Stromal cell of bone marrow (primary cell): ENCODE results near the gene SLC35E2B.

Experiments
- DNase-seq: peaks from one replicate; pipeline ENCODE4 v3.0.0-alpha.2; 2012; ENCODE audit warnings: low read depth

Gene SLC35E2B

DNA sequence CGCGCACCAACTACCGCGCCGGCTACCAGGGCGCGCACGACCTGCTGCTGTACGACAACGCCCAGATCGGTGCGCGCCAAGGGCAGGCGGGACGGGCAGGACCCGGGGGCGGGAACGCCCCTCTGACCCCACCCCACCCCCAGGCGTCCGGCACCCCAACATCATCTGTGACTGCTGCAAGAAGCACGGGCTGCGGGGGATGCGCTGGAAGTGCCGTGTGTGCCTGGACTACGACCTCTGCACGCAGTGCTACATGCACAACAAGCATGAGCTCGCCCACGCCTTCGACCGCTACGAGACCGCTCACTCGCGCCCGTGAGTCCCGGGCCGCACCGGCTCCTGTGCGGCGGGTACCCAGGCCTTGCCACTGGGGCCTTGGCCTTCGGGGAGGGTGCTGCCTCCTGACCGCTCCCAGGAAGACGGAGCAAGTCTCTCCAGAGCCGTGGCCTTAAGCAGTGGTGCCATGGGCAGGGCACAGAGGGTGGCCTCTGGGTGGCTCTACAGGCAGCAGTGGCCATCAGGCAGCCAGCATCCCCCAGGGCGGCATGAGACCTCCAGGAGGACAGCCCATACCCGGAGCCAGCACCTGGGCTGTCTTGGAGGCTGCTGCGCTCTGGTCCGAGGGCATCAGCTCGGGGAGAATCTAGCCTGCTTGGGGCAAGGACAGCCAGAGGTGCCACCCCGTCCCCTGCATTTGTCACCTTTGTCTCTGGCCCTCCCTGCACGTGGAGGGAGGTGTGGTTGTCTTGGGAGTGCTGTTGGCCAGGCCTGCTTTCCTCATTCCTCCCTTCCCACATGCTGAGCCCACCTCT, 68.8 kb downstream of the SLC35E2B start:
- no peak for DNase-seq

DNA sequence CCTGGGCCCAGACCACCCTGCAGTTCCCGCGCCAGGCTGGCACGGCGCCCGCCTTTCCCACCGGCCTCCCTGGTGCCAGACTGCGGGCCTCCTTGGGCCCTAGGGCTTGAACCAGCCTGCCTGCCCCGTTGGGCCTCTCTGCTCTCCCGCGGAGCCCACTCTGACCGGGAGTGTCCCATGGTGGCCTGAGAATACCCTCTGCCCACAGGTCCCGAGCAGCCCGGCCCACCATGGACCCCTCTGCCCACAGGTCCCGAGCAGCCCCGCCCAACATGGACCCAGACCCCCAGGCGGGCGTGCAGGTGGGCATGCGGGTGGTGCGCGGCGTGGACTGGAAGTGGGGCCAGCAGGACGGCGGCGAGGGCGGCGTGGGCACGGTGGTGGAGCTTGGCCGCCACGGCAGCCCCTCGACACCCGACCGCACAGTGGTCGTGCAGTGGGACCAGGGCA, 69.4 kb downstream of the SLC35E2B start:
- DNase-seq: no peak

DNA sequence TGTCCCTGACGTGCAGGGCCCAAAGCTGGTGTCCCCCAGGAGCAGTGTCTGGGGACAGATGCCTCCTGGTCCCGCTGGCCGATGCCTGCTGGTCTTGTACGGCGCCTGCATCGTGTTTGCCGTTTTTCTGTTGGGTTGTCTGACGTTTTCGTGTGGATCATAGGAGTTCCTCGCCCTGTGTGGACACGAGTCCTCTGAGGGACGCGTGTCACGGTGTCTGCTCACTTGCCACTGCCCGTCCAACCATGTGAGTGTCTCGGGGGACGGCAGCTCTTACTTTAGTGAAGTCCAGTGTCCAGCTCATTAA, 69.9 kb downstream of the SLC35E2B start:
- no peak for DNase-seq

DNA sequence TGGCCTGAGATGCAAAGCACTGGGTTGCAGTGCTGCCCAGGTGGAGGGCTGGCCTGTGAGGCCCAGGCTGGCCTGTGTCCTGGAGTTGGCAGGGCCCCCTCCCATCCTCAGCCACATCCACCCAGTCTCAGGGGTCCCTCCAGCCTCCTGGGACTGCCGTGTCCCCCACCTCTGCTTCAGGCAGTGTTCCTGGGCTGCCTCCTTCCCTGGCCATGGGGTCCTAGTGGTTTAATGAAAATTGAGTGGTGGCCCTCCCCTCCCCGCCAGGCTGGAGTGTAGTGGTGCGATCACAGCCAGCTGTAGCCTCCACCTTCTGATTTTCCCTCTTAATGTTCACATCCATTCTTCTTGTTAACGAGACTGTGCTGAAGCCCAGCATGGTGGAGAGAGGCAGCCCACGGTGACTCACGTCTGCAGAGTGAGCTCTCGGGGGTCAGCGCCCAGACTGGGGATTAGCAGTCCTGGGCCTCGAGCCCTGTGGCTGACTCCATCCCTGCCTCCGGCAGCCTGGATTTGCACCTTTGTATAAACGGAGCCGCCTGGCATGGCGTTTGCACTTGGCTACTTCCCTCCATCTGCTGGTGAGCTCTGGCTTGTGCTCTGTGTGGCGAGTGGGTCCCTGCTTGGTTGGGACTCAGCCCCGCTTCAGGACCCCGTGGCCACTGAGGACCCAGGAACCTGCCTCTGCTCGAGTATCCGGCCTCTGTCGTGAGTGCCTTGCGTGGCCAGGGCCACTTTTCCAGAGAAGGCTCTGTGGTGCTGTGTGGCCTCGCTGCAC, 70.4 kb downstream of the SLC35E2B start:
- DNase-seq: no peak

DNA sequence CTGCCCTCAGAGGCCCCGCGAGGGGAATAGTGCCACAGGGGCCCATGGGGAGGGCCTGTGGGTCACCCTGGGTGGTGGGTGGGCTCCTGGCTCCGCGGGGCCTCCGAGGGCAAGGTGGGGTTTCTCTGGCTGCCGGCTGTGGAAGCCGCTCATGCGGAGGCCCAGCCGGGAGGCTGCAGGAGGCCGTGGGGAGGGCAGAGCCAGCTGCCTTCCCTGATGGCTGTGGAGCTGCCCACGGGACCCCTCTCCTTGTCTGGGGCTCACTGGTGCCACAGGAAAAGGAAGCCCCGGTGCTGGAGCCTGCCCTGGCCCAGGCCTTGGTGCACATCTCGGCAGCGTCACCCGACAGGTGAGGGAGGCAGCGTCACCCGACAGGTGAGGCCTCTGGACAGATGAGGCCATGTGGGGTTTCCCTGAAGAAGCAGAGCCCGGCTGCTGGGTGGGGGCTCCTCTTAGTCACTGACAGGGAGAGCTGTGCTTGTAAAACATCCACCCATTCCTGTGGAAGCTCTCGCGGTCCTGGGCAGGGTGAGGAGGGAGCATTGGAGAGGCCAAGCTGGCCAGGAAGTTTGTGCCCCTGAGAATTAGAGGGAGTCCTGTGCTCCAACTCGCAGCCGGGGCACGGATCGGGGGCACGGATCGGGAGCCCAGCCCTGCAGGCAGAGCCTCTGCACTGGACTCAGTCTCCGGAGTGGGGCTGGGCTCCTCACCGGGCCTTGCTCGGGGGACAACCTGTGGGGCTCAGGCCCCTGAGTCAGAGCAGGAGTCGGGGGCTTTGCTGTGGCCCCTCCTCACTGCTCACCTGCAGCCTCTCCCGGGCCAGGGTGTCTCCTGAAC, 71.2 kb downstream of the SLC35E2B start:
- DNase-seq: no peak

DNA sequence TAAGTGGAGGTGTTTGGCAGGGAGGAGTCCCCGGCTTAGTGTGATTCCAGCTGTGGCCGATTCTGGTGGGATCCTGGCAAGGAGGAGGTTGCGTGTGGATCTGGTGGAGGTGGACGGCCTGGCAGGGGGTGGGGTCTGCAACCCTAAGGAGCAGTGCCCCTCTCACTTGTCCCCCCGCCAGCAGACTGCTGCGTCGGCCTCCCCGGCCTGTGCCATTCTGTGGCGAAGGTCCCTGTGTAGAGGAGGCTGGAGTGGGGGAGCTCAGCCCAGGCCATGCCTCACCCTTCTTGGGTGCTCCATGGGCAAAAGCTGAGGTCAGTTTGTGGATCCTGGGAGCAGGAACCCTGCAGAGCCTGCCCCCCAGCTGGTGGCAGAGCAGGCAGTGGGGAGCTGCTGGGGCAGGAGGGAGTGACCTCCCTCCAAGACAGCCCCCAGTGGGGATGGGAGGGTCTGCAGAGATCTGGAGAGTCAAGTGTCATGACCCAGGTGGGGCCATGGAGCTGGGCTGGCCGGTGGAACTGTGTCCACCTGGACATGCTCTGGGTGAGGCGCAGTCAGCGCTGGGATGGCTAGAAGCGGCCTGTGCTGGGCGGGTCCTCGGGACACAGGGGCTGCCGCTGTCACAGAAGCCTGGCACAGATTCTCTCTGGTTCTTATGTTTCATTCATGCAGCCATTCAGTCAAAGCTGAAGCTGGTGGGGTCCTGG, 72.0 kb downstream of the SLC35E2B start:
- no peak for DNase-seq

DNA sequence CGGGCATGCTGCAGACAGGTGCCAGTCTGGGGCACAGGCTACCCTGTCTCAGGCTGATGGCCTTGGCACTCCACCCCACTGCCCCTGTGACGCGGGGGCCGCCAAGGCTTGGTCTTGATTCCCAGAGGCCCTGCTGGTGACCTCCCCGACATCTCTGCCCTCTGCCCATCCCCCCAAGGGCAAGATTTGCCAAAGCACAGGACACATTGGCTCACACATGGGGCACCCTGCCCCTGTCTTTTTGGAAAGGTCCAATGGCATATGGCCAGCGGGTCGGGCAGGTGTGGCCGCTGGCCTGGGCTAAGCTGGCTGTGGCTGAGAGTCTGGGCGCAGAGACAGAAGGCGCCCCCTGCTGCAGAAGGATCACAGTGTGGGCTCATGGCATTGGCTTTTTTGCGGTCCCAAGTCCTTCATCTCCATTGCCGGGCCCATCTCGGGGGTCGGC, 72.7 kb downstream of the SLC35E2B start:
- no peak for DNase-seq

DNA sequence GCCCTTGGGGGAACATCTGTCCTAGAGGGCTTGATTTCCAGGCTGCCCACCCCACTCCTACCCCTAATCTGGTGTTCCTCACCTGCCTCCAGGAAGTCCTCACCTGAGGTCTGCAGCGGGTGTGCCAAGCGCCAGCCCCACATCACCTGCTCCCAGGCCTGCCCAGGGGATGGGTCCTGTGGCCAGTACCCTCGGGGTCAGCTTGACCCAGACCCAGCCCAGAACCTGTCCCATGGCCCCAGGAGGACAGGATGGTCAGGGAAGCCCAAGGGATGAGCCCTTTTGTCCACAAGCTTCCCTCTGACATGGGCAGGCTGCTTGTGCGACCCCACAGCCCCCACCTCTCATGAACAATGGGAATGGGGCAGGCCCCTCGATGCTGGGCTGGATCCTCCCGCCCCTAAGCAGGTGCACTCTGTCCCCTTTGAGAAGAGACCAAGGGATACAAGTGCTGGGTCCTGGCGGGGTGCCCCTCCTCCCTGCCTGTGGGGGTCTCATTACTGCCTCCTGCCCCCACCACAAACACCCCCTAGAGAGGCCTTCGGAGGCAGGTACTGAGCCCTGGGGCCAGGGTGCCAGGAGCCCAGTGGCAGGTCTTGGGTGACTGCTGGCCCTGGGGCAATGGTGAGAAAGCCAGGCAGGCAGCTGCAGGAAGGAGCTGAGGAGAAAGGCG, 74.1 kb downstream of the SLC35E2B start:
- DNase-seq: no peak

DNA sequence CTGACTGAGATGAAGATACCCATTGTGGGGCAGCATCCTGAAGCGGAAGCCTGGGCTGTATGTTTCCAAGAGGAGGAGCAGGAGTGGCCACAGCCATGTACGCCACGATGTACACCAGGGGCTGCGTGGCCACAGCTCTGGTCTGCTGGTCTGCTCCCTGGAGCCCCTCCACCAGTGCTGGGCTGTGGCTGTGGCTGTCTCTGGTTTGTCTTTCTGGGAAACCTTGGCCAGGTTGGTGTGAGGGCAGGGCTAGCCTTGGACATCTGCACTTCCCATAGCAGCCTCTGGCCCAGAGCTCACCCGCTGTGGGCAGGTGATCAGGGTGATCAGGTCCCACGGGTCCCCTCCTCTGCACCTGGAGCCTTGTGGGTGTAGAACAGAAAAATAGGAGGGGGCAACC, 74.7 kb downstream of the SLC35E2B start:
- no peak for DNase-seq

DNA sequence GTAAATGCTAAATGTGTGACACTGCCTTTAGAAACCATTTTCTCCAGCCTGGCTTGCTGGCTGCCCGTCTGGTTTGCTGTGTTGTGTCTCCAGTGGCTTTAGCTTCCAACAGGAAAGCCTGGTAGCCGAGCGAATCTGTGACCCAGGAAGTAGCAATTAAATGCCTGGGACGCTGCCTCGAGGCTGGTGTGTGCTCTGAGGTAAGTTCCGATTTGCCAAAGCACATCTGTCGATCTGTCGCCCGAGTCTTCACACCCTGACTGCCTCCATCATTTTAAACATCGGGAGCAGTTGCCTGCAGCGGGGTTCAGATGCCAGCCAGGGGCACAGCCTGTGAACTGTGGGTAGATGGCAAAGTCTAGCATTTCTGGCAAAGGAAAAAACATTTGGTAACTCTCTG, 75.1 kb downstream of the SLC35E2B start:
- DNase-seq: no peak

DNA sequence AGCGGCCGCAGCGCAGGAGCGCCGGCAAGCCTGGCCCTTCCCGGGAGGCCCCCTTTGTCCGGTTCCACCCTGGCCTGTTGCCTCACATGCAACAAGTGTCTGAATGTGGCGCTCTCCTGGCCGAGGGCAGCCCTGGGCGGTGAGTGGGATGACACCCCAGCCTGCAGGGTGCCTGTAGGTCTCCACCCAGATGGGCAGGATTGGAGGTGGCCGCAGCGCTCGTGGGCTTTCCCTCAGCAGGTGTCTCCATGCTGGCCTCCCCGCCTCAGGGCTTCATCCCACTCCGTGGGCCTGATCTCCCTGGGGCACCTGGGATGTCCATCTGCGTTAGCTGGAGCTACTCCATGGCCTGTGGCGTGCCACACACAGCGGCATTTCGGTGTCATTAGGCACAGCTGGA, 75.8 kb downstream of the SLC35E2B start:
- no peak for DNase-seq

DNA sequence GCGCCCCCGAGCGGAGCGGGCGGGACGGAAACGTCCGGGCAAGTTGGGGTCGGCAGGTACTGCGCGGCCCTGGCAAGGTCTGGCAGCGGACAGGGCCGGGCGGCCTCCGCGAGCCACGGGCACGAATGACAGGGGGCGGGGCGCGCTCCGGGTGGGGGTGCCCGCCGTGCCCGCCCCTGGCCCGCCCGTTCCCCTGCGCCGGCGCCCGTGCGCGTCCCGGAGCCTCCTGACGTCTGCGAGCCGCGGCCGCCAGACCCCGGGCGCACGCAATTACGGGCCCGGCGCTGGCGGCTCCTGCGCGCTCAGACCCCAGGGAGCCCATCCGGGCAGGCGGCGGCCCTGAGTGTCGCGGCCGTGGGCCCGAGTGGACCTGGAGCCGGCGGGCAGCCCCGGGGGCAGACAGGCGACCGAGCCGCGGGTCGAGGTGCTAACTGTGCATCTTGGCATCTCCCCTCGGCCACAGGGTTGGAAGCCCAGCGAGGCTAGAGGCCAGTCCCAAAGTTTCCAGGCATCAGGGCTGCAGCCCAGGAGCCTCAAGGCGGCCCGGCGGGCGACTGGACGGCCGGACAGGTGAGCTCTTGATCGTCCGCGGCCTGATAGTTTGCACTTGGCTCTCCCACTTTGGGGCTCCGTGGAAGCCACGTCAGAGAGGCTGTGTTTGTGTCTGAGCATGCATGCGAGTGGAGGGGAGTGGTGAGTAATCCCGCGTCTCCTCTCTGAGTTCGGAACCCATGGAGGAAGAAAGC, 76.4 kb downstream of the SLC35E2B start:
- DNase-seq: no peak

DNA sequence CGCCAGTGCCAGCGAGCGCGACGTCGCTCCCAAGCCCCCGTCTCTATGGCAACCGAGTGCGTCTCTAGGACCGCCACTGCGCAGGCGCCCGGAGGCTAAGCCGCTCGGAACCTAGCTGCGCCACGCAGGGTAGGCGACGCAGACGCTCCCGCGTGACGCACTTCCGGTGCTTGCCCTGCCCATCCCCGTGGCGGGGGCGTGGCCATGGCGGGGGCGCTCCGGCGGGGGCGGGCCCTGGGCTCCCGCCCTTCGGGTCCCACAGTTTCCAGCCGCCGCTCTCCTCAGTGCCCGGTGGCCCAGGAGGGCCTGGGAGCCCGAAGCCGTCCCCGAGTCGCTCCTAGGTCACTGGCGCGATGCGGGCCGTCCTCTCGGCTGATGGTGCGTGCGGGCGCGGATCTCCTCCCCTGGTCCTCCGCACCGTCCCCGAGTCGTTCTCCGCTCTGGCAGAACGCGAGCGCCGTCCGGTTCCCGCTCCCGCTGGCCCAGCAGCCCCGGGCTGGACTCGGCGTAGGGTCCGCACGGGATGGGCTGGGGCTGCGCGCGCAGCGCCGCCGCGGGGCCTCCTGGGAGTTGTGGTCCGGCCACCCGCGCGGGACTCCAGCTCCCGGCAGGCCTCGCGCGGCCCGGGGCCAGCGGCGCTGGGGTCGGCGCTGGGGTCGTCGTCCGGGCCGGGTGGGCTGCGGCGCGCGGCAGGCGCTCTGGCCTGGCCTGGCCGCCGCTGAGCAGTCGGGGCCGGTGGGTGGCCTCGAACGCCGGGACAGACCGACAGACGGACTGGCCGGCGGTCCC, 77.1 kb downstream of the SLC35E2B start, which contains the start of gene MIB2:
MIB2 (plus strand) TSS at position 245 of the 789 bp plus-strand sequence. CDS start 7,953 bp downstream, outside the sequence.
- DNase-seq: peak; percentile 86

DNA sequence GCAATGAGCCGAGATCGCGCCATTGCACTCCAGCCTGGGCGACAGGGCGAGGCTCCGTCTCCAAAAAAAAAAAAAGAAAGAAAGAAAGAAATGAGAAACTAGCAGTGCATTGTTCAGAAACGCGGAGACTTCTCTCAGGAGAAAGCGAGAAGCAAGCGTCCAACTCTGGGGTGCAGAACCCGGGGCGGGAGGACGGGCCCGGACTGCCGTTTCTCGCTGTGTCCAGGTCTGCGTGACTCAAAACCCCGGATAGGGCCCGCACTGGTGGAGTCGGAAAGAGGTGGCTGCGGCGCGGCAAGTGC, 77.7 kb downstream of the SLC35E2B start:
- DNase-seq: no peak

DNA sequence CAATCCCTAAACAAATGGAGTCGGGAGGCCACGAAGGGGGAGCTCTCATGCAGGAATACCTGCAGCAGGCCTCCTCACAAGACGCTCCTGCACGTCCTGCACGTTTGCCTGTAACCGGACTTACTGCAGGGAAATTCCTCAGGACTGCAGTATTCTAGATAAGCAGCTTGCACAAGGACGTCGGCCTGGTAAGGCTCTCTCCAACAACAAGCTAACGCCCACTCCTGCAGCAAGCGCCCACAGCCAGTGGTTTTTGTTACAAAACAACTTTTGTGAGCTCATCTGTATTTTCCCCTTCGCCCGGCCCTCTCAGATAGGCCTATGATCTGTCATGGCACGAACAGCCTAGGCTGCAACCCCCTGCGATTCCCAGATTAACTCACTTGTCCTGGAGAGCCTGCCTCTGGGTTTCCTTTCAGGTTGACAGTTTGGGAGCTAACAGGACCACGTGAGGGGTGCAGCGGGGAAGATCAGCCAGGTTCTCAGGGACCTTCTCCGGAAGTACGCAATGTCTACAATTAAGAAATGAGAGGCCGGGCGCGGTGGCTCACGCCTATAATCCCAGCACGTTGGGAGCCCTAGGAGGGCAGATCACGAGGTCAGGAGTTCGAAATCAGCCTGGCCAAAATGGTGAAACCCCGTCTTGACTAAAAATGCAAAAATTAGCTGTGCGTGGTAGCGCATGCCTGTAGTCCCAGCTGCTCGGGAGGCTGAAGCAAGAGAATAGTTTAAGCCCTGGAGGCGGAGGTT, 78.2 kb downstream of the SLC35E2B start:
- peak; percentile 32 for DNase-seq

DNA sequence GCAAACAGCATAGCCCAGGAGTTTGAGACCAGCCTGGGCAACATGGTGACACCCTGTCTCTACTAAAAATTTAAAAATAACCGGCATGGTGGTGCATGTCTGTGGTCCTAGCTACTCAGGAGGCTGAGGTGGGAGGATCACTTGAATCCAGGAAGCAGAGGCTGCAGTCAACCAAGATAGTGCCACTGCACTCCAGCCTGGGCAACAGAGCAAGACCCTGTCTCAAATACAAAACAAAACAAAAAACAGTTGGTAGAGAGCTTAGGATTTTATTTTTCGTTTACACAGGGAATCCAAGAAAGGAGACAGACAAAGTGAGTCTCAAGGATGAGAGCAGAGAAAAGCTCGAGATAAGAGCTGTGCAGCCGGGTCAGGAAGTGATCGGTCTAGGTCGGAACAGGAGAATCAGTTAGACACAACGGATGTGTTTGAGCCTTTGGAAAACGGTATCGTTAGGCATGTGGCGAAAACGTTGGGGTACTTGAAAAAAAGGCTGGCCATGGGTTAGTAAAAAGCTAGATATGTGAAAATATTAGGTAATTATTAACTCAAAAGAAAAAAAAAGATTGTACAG, 79.0 kb downstream of the SLC35E2B start:
- no peak for DNase-seq

DNA sequence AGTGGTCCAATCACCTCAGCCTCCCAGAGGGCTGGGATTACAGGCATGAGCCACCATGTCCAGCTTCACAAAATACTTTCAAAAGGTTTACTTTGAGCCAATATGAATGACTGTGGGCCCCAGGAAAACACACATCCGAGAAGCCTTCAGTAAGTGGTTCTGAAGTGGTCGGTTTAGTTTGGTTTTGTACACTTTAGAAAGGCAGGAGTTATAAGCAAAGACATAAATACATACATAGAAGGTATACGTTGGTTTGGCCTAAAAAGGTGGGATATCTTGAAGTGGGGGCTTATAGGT, 80.5 kb downstream of the SLC35E2B start:
- DNase-seq: no peak

DNA sequence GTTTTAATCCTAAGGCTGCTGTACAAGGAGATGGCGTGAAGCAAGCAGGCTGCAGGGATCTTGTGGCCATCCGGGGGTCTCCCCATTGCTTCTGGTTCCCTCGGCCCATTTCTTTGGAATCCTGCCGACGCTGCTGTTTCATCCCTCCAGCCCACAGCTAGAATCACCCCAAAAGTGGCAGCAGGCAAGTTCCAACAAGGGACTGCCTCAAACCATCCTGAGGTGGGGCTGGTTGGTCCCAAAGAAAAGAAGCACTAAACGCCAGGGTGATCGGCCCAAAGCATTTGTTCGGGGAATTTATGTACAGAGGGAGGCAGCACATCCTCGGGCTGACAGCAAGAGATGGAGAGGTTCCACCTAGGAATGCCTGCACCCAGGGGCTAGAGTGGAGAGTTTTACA, 81.8 kb downstream of the SLC35E2B start:
- DNase-seq: no peak
